ENCODE measurements around the gene LRRC23. TPM values are rescaled to one million over a fixed set of nuclear protein-coding genes. Genes with fewer than 3 reads are reported as not detected.
A peak's percentile ranks its signal among the peaks of the same experiment; 100 is the strongest.

LRRC23 gene
- total and polyA plus RNA-seq, 2 donors (not counting 1 experiment from before 2014, with no cell fraction given) = 5.6 to 9.6 TPM

DNA sequence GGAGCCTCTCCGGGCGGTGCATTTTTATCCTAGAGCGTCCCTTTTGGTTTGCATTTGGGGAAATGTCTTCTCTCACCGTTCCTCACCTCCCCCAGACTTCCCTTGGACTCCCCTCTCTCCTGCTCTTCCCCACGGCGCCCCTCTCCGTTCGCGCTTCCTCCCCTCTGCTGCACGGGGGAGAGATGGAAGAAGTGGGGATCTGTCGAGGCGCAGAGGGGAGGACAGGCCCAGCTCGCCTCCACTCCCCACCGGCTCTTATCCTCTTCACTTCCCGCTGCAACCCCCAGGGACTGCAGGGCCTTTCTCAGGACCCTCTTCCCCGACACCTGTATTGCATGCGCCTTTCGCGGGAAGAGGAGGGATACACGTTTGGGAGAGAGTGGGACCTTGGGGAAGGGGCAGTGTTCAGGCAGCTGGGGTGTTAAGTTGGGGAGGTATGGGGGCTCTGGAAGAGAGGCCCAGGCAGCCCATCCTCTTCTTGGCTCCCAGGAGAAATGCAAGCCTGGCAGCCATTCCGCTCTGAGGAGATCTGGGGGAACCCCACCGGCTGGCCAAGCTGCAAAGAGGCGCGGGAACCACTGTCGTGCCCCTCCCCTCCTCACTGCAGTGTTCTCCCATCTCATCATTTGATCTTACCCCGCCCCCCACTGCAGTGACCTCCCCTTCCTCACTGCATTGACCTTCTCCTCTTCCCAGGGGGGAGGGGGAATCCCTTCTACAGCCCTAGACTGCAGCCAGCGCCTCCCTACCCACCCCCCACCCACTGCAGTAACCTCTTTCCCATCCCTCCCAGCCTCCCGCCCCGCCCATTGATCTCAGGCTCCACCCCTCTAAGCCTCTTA, 10.5 kb downstream of the LRRC23 start:
- H3K4me3 ChIP-seq (replicated peaks in 1 of 4; ENCODE audit: control extremely low read depth in 1 of 4, insufficient read depth in 1 of 4, low read depth in 3 of 4, low read length in 4 of 4) = peak overlapping the region; percentile 63 to 75 (median 70)
- H3K27ac ChIP-seq (ENCODE audit: insufficient read depth, low read length) = no peak overlapping the region
- H3K9ac ChIP-seq (ENCODE audit: insufficient read depth, low read length) = peak overlapping the region; percentile 56
- DNase-seq (ENCODE audit: low read depth in 2 of 2) = no peak
- no peaks in the 10 kb centered on the region for H4K20me1 ChIP-seq (ENCODE audit: control insufficient read depth, extremely low read depth, insufficient read depth, low read length)
- peaks cover 9% of the 10 kb centered on the region for H3K36me3 ChIP-seq (ENCODE audit: control insufficient read depth, insufficient read depth, low read length)
- H3K27me3 ChIP-seq (ENCODE audit: control insufficient read depth, insufficient read depth, low read length) = no peaks in the 10 kb centered on the region
- H3K9me3 ChIP-seq (ENCODE audit: control insufficient read depth, insufficient read depth, low read depth, low read length) = no peaks in the 10 kb centered on the region
- no peak overlapping the region for H2AFZ ChIP-seq (ENCODE audit: low read length)
- H3K4me1 ChIP-seq (ENCODE audit: control insufficient read depth, extremely low read depth, insufficient read depth, low read length) = peaks cover 2% of the 10 kb centered on the region
- peaks cover 3% of the 10 kb centered on the region for H3K79me2 ChIP-seq (ENCODE audit: control insufficient read depth, insufficient read depth, low read length)
- no peak for TF ChIP-seq EZH2 (IDR thresholded peaks at IDR 0.05; ENCODE audit: low read length, missing control alignments)
- peak overlapping the region; percentile 84 for H3K4me2 ChIP-seq (ENCODE audit: extremely low read depth, insufficient read depth, low read length)

DNA sequence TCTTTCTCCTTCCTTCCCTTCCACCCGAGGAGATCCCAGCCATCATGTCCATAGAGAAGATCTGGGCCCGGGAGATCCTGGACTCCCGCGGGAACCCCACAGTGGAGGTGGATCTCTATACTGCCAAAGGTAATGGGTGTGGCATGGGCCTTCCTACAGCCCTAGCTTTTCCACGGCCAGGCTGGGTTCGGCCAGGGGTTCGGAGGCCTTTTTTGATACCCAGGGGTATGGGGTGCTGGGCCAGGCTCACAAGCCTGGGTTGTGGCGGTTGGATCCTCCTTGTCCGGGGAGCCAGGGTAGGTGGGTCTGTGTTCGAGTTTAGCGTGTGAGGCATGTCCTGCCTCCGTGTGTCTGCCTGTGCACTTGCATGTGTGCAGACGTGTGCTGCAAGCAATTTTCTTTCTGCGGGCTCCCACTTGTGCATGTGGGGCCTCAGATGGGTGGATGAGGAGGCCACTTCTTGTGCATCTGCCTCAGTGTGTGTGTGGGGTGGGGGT, 11.2 kb downstream of the LRRC23 start:
- DNase-seq (ENCODE audit: low read depth in 2 of 2) = no peak
- Histone ChIP-seq H3K4me3 (replicated peaks in 1 of 4; ENCODE audit: control extremely low read depth in 1 of 4, insufficient read depth in 1 of 4, low read depth in 3 of 4, low read length in 4 of 4) (peak overlapping the region in 1 of 4 experiments; percentile 75), H4K20me1 (ENCODE audit: control insufficient read depth, extremely low read depth, insufficient read depth, low read length) (no peaks in the 10 kb centered on the region), H3K9ac (ENCODE audit: insufficient read depth, low read length) (no peak overlapping the region), H3K4me2 (ENCODE audit: extremely low read depth, insufficient read depth, low read length) (peak overlapping the region; percentile 44), H3K79me2 (ENCODE audit: control insufficient read depth, insufficient read depth, low read length) (peaks cover 3% of the 10 kb centered on the region), H3K4me1 (ENCODE audit: control insufficient read depth, extremely low read depth, insufficient read depth, low read length) (peaks cover 2% of the 10 kb centered on the region), H3K36me3 (ENCODE audit: control insufficient read depth, insufficient read depth, low read length) (peaks cover 9% of the 10 kb centered on the region), H3K27me3 (ENCODE audit: control insufficient read depth, insufficient read depth, low read length) (no peaks in the 10 kb centered on the region), H3K9me3 (ENCODE audit: control insufficient read depth, insufficient read depth, low read depth, low read length) (no peaks in the 10 kb centered on the region), H3K27ac (ENCODE audit: insufficient read depth, low read length) (no peak overlapping the region), H2AFZ (ENCODE audit: low read length) (no peak overlapping the region)
- TF ChIP-seq EZH2 (IDR thresholded peaks at IDR 0.05; ENCODE audit: low read length, missing control alignments) = no peak
- TF ChIP-seq, protein P1, sequence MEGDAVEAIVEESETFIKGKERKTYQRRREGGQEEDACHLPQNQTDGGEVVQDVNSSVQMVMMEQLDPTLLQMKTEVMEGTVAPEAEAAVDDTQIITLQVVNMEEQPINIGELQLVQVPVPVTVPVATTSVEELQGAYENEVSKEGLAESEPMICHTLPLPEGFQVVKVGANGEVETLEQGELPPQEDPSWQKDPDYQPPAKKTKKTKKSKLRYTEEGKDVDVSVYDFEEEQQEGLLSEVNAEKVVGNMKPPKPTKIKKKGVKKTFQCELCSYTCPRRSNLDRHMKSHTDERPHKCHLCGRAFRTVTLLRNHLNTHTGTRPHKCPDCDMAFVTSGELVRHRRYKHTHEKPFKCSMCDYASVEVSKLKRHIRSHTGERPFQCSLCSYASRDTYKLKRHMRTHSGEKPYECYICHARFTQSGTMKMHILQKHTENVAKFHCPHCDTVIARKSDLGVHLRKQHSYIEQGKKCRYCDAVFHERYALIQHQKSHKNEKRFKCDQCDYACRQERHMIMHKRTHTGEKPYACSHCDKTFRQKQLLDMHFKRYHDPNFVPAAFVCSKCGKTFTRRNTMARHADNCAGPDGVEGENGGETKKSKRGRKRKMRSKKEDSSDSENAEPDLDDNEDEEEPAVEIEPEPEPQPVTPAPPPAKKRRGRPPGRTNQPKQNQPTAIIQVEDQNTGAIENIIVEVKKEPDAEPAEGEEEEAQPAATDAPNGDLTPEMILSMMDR (conservative IDR thresholded peaks at IDR 0.05 in 1 of 2, IDR thresholded peaks at IDR 0.05 in 1 of 2; ENCODE audit: low read depth in 1 of 2, low read length in 2 of 2) = no peak

DNA sequence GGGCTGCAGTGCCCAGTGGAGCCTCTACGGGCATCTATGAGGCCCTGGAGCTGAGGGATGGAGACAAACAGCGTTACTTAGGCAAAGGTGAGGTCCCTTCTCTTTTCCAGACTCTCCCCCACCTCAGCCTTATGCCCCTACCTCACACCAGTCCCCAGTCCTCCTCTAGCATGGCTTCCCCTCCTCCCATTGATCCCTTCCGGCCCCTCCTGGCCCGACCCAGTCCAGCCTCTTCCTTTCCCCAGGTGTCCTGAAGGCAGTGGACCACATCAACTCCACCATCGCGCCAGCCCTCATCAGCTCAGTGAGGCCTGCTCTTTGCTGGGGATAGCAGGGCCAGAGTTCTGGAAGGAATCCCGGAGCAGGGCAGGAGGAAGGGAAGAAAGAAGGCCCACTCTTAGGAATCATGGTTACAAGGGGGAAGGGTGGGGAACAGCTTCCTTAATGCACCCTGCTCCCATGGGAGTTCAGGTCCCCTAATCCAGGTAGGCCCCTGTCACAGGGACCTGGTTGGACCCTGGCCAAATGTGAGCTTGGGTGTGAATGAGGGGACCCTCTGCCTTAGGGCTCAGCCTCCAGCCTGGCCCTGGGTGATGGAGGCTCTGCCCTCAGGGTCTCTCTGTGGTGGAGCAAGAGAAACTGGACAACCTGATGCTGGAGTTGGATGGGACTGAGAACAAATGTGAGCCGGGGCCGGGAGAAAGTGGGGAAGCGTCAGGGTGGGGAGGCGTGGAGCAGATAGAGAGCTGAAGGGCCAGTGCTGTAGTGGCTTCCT, 12.0 kb downstream of the LRRC23 start:
- H4K20me1 ChIP-seq (ENCODE audit: control insufficient read depth, extremely low read depth, insufficient read depth, low read length) = no peaks in the 10 kb centered on the region
- H3K79me2 ChIP-seq (ENCODE audit: control insufficient read depth, insufficient read depth, low read length) = peaks cover 3% of the 10 kb centered on the region
- H2AFZ ChIP-seq (ENCODE audit: low read length) = no peak overlapping the region
- H3K9me3 ChIP-seq (ENCODE audit: control insufficient read depth, insufficient read depth, low read depth, low read length) = no peaks in the 10 kb centered on the region
- H3K9ac ChIP-seq (ENCODE audit: insufficient read depth, low read length) = no peak overlapping the region
- peaks cover 12% of the 10 kb centered on the region for H3K36me3 ChIP-seq (ENCODE audit: control insufficient read depth, insufficient read depth, low read length)
- no peak overlapping the region for H3K27ac ChIP-seq (ENCODE audit: insufficient read depth, low read length)
- no peak overlapping the region for H3K4me3 ChIP-seq (replicated peaks in 1 of 4; ENCODE audit: control extremely low read depth in 1 of 4, insufficient read depth in 1 of 4, low read depth in 3 of 4, low read length in 4 of 4)
- TF ChIP-seq, protein P1 (conservative IDR thresholded peaks at IDR 0.05 in 1 of 2, IDR thresholded peaks at IDR 0.05 in 1 of 2; ENCODE audit: low read depth in 1 of 2, low read length in 2 of 2) = no peak
- no peak for TF ChIP-seq EZH2 (IDR thresholded peaks at IDR 0.05; ENCODE audit: low read length, missing control alignments)
- H3K27me3 ChIP-seq (ENCODE audit: control insufficient read depth, insufficient read depth, low read length) = no peaks in the 10 kb centered on the region
- no peak overlapping the region for H3K4me2 ChIP-seq (ENCODE audit: extremely low read depth, insufficient read depth, low read length)
- H3K4me1 ChIP-seq (ENCODE audit: control insufficient read depth, extremely low read depth, insufficient read depth, low read length) = peaks cover 2% of the 10 kb centered on the region
- no peak for DNase-seq (ENCODE audit: low read depth in 2 of 2)

Measured in fibroblast of lung (primary cell).